GM18511 (cell line): ENCODE measurements around the gene TMPRSS6.

Experiments used
- ATAC-seq: cut with Tn5 transposase; IDR thresholded peaks from one replicate; pipeline ENCODE4 v1.9.1; 2021; ENCODE audit warnings: mild to moderate bottlenecking, moderate library complexity; ENCODE audit not compliant: unreplicated experiment

TMPRSS6 gene

GRCh38 chr22:37109242-37109917 lies at the start of gene TMPRSS6:
TSS of gene TMPRSS6 (minus strand) at chr22:37109713. CDS start at chr22:37103417, 6,296 bp downstream.
- ATAC-seq, result no peak

GRCh38 chr22:37158963-37159290 lies 49.4 kb upstream of the TMPRSS6 start:
- ATAC-seq, result no peak

- ATAC-seq, result no peak
Observed at GRCh38 chr22:37157516-37158285, 48.2 kb upstream of the TMPRSS6 start.

- no peak for ATAC-seq
Observed at GRCh38 chr22:37156686-37157435, 47.3 kb upstream of the TMPRSS6 start.

GRCh38 chr22:37155971-37156370 lies 46.5 kb upstream of the TMPRSS6 start:
- ATAC-seq, result no peak

- ATAC-seq, result no peak
Observed at GRCh38 chr22:37154925-37155712, 45.6 kb upstream of the TMPRSS6 start.

GRCh38 chr22:37153901-37154300 lies 44.4 kb upstream of the TMPRSS6 start:
- ATAC-seq, result no peak

GRCh38 chr22:37151401-37151800 lies 41.9 kb upstream of the TMPRSS6 start:
- no peak for ATAC-seq

GRCh38 chr22:37150701-37151100 lies 41.2 kb upstream of the TMPRSS6 start:
- ATAC-seq, result no peak

GRCh38 chr22:37148742-37149665 lies 39.5 kb upstream of the TMPRSS6 start:
- peak; percentile 19 for ATAC-seq

GRCh38 chr22:37148031-37148651 lies 38.6 kb upstream of the TMPRSS6 start:
- no peak for ATAC-seq

GRCh38 chr22:37147186-37147990 lies 37.9 kb upstream of the TMPRSS6 start:
- no peak for ATAC-seq

- ATAC-seq, result no peak
Observed at GRCh38 chr22:37146507-37147180, 37.1 kb upstream of the TMPRSS6 start.

GRCh38 chr22:37146051-37146385 lies 36.5 kb upstream of the TMPRSS6 start:
- no peak for ATAC-seq

GRCh38 chr22:37145180-37146050 lies 35.9 kb upstream of the TMPRSS6 start:
- no peak for ATAC-seq

- no peak for ATAC-seq
Observed at GRCh38 chr22:37144180-37144554, 34.7 kb upstream of the TMPRSS6 start.

GRCh38 chr22:37141971-37142370 lies 32.5 kb upstream of the TMPRSS6 start:
- ATAC-seq, result no peak
